PC-9 (cell line): Measurements from ENCODE around the gene CLDN7. TPM values are rescaled to one million over a fixed set of nuclear protein-coding genes. Genes with fewer than 3 reads are reported as not detected.

Experiments
- BruUV-seq: library from RNA; stranded (reverse); fragments of 400-500 nt; replicated peaks from 2 replicates; lab custom pipeline; 2021; lab: Mats Ljungman, UMichigan
- CTCF ChIA-PET: fragments of 300-600 bp; sonication (Branson Sonifier 250); formaldehyde crosslinking; loops from one replicate; lab custom pipeline; 2022; ENCODE audit warnings: antibody characterized with exemption; lab: Charles Lee
- POLR2A ChIA-PET: fragments of 300-600 bp; sonication (Branson Sonifier 250); formaldehyde crosslinking; loops from one replicate; lab custom pipeline; 2022; ENCODE audit warnings: antibody characterized with exemption; ENCODE audit not compliant: unreplicated experiment; lab: Charles Lee
- DNase-seq, 2 experiments: peaks; one replicate each; pipeline versions ENCODE4 v3.0.0 to v3.0.0-alpha.2; 2015 to 2022; ENCODE audit warnings: mixed read lengths in 1 of 2
- H2AFZ ChIP-seq: fragments of 200-600 bp; sonication (generic); 2 replicates; pipeline ENCODE4 v1.8.1; 2017; ENCODE audit warnings: antibody characterized with exemption
- H3F3A ChIP-seq: fragments of 200-600 bp; sonication (generic); 2 replicates; pipeline ENCODE4 v1.8.1; 2017; ENCODE audit warnings: antibody characterized with exemption, mild to moderate bottlenecking, low read depth; ENCODE audit not compliant: insufficient read depth
- H3K27ac ChIP-seq: fragments of 200-600 bp; sonication (generic); 2 replicates; pipeline ENCODE4 v1.6.1; 2016; ENCODE audit warnings: mixed run types
- H3K27me3 ChIP-seq: fragments of 200-600 bp; sonication (generic); 2 replicates; pipeline ENCODE4 v1.6.1; 2016; ENCODE audit warnings: low read depth, mixed run types; ENCODE audit not compliant: insufficient read depth
- H3K36me3 ChIP-seq: fragments of 200-600 bp; sonication (generic); 2 replicates; pipeline ENCODE4 v1.6.1; 2016; ENCODE audit warnings: low read depth, mixed run types
- H3K4me1 ChIP-seq: fragments of 200-600 bp; sonication (generic); replicated peaks from 2 replicates; pipeline ENCODE4 v1.6.1; 2016; ENCODE audit warnings: mixed run types; ENCODE audit not compliant: insufficient read depth
- H3K4me2 ChIP-seq: fragments of 200-600 bp; sonication (generic); 2 replicates; pipeline ENCODE4 v1.6.1; 2017; ENCODE audit warnings: mixed run types
- H3K4me3 ChIP-seq: fragments of 200-600 bp; sonication (generic); 2 replicates; pipeline ENCODE4 v1.6.1; 2016; ENCODE audit warnings: mixed run types
- H3K79me2 ChIP-seq: fragments of 200-600 bp; sonication (generic); 2 replicates; pipeline ENCODE4 v1.6.1; 2017; ENCODE audit warnings: low read depth, mixed run types
- H3K9me2 ChIP-seq: fragments of 200-600 bp; sonication (generic); 2 replicates; pipeline ENCODE4 v1.8.1; 2017; ENCODE audit warnings: mild to moderate bottlenecking; ENCODE audit not compliant: insufficient read depth
- H3K9me3 ChIP-seq: fragments of 200-600 bp; sonication (generic); 2 replicates; pipeline ENCODE4 v1.8.1; 2016; ENCODE audit warnings: low read depth; ENCODE audit not compliant: insufficient read depth
- H4K20me1 ChIP-seq: fragments of 200-600 bp; sonication (generic); 2 replicates; pipeline ENCODE4 v1.8.1; 2017; ENCODE audit not compliant: insufficient read depth
- EZH2 ChIP-seq: fragments of 200-600 bp; sonication (generic); IDR thresholded peaks from 2 replicates; pipeline ENCODE4 v1.8.0; 2017; ENCODE audit warnings: antibody characterized with exemption, low read depth
- intact Hi-C: fragments of 100-400 bp; cut with micrococcal nuclease; formaldehyde crosslinking; loops from one replicate; pipeline ENCODE4 v1.10.0; 2022; ENCODE audit not compliant: unreplicated experiment
- total RNA-seq: library from RNA; stranded (reverse); gene quantifications from 2 replicates; pipeline ENCODE4 v1.2.3, GENCODE V29; 2021
- TF ChIP-seq, protein P1 (sequence below): fragments of 200-600 bp; sonication (generic); conservative IDR thresholded peaks from 2 replicates; pipeline ENCODE4 v1.6.1; 2017; ENCODE audit warnings: mixed run types, antibody characterized with exemption, mild to moderate bottlenecking, moderate library complexity

Gene CLDN7
- total RNA-seq, 1 experiment from 2014 or later = 390 TPM

DNA sequence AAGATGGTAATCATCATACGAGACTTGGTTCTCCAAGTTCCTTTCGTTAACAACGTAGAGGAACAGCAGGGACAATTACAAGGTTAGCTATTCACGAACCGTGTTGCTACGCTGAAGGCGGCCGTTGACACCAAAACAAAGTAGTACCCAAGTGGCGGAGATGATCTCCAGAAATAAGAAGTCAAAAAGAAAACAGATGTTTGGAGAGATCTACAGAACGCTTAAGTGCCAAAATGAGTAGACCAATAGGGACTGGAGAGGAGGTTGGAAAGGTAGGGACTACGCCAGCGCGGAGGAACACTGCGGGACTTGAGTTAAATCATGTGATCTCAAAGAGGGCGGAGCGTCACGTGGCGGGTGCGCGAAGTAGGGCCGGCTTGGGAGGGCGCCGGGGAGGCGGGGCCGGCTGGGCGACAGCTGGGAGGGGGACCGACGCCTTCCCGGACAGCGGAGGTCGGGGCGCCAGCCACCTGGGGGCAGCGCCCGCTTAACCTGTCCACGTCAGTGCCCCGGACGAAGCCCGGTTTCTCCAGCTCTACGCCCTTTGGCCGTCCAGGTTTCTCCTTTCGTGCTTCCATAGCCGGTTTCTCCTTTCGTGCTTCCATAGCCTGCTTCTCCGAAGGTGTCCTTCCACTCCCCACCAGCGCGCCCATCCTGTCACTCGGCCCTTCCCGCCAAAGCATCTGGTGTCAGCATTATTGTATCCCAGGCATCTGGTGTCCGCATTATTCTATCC is 19.4 kb downstream of the CLDN7 start:
- peak overlapping the region; percentile 78 for H3K4me3 ChIP-seq
- peak; percentile 85 to 96 for DNase-seq
- H3K36me3 ChIP-seq = peaks cover 23% of the 10 kb centered on the region; the same call in 1 of the 2 replicates
- H3K9me2 ChIP-seq = no peaks in the 10 kb centered on the region
- peaks cover 57% of the 10 kb centered on the region for H3F3A ChIP-seq
- no TSS peak for BruUV-seq
- H3K9me3 ChIP-seq = no peaks in the 10 kb centered on the region
- H3K79me2 ChIP-seq = peaks cover 44% of the 10 kb centered on the region
- no peak for TF ChIP-seq EZH2
- TF ChIP-seq, protein P1, sequence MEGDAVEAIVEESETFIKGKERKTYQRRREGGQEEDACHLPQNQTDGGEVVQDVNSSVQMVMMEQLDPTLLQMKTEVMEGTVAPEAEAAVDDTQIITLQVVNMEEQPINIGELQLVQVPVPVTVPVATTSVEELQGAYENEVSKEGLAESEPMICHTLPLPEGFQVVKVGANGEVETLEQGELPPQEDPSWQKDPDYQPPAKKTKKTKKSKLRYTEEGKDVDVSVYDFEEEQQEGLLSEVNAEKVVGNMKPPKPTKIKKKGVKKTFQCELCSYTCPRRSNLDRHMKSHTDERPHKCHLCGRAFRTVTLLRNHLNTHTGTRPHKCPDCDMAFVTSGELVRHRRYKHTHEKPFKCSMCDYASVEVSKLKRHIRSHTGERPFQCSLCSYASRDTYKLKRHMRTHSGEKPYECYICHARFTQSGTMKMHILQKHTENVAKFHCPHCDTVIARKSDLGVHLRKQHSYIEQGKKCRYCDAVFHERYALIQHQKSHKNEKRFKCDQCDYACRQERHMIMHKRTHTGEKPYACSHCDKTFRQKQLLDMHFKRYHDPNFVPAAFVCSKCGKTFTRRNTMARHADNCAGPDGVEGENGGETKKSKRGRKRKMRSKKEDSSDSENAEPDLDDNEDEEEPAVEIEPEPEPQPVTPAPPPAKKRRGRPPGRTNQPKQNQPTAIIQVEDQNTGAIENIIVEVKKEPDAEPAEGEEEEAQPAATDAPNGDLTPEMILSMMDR = no peak
- CTCF ChIA-PET = interaction anchor here (0.6 to 1.0 kb wide), 3 partner anchors 23 to 64 kb away, joined by 4 to 30 read pairs (median 6); partner anchors contain the start of genes ACADVL and DLG4
- no peaks in the 10 kb centered on the region for H3K27me3 ChIP-seq
- peaks cover 21% of the 10 kb centered on the region for H3K4me1 ChIP-seq
- H3K4me2 ChIP-seq = peak overlapping the region; percentile 96
- H2AFZ ChIP-seq = peak overlapping the region; percentile 88
- peaks cover 6% of the 10 kb centered on the region; the same call in 1 of the 2 replicates for H4K20me1 ChIP-seq
- POLR2A ChIA-PET = interaction anchor here (0.5 to 1.5 kb wide), 6 partner anchors 14 to 591 kb away, joined by 3 to 7 read pairs (median 4); partner anchors contain the start of gene KDM6B
- peak overlapping the region; percentile 87 for H3K27ac ChIP-seq
- intact Hi-C loops = no loop called here

DNA sequence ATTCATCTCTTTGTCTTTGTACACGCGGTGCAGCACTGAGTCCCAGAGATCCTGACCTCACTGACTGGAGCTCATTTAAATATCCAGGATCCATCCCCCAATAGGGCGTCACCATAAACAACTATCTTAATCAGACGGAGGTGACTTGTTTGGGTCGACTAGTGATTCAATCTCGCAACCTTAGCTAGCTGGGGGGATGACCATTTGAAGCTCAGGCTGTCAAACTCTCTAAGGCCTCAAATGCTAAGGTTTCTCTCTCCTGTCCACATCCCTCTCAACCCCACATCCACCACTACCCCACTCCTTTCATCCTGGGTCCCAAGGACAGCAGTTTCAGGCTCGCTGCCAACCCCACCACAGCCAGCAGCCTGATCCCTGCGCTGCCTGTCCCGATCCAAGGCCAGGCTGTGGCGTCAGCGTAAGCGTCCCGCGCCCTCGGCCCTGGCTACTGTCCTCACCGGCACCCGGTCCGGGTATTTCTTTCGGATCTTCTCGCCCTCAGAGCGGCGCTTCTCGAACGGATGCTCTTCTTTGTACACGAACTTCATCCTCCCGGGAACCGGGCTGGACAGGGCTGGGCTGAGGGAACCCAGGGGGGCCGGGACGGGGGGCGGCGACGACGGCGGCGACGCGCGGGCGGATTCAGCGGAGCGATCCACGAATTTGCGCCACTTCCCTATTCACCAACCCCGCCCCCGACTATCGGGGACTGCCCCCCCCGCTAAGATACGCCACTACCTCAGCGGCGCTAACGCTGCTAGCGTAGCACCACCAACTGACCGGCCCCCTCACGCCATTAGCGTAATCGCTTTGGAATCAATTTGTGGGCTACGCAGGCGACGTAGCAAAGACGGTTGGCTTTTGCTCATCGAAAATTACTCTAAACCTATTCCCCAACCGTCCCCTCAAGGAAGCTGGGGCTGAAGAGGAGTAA is 20.2 kb downstream of the CLDN7 start, which contains the start of gene GABARAP:
GABARAP (minus strand) TSS at position 667 of the 934 bp plus-strand sequence; CDS start at position 548, 119 bp downstream.
- Histone ChIP-seq H3K27me3 (no peaks in the 10 kb centered on the region), H3K27ac (peak within 1 kb of the TSS; percentile 87), H2AFZ (peak within 1 kb of the TSS; percentile 88), H3F3A (peaks cover 62% of the 10 kb centered on the region), H4K20me1 (peaks cover 5% of the 10 kb centered on the region), H3K4me2 (peak within 1 kb of the TSS; percentile 96), H3K9me2 (no peaks in the 10 kb centered on the region), H3K9me3 (no peaks in the 10 kb centered on the region), H3K36me3 (peaks cover 26% of the 10 kb centered on the region; the same call in 1 of the 2 replicates), H3K4me3 (peak within 1 kb of the TSS; percentile 78), H3K4me1 (peaks cover 26% of the 10 kb centered on the region), H3K79me2 (peaks cover 44% of the 10 kb centered on the region)
- intact Hi-C loops = loop anchor here (1.0 kb wide), 1 partner anchor 20 kb away; the partner anchor contains the start of gene CLDN7
- TF ChIP-seq EZH2 = no peak
- TF ChIP-seq, protein P1 = no peak; the same call in 1 of the 2 replicates
- DNase-seq = peak; percentile 80 to 91
- TSS peak; percentile 89 for BruUV-seq
- CTCF ChIA-PET = interaction anchor here (0.6 to 1.0 kb wide), 5 partner anchors 19 to 63 kb away, joined by 3 to 30 read pairs (median 4); partner anchors contain the start of genes ACADVL and DLG4
- POLR2A ChIA-PET = interaction anchor here (0.5 to 1.5 kb wide), 10 partner anchors 12 to 592 kb away, joined by 3 to 6 read pairs (median 4); partner anchors contain the start of gene KDM6B
